ENCODE results near the gene ATP2A2.

GRCh38 chr12:110280779-110281548, at the start of gene ATP2A2:
- TF ChIP-seq, protein P1, sequence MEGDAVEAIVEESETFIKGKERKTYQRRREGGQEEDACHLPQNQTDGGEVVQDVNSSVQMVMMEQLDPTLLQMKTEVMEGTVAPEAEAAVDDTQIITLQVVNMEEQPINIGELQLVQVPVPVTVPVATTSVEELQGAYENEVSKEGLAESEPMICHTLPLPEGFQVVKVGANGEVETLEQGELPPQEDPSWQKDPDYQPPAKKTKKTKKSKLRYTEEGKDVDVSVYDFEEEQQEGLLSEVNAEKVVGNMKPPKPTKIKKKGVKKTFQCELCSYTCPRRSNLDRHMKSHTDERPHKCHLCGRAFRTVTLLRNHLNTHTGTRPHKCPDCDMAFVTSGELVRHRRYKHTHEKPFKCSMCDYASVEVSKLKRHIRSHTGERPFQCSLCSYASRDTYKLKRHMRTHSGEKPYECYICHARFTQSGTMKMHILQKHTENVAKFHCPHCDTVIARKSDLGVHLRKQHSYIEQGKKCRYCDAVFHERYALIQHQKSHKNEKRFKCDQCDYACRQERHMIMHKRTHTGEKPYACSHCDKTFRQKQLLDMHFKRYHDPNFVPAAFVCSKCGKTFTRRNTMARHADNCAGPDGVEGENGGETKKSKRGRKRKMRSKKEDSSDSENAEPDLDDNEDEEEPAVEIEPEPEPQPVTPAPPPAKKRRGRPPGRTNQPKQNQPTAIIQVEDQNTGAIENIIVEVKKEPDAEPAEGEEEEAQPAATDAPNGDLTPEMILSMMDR (conservative IDR thresholded peaks at IDR 0.05; ENCODE audit: low read depth in 2 of 2) = no peak
- peak; percentile 78 for TF ChIP-seq POLR2AphosphoS5 (IDR thresholded peaks at IDR 0.05; ENCODE audit: low read depth)
- TF ChIP-seq, protein P2, sequence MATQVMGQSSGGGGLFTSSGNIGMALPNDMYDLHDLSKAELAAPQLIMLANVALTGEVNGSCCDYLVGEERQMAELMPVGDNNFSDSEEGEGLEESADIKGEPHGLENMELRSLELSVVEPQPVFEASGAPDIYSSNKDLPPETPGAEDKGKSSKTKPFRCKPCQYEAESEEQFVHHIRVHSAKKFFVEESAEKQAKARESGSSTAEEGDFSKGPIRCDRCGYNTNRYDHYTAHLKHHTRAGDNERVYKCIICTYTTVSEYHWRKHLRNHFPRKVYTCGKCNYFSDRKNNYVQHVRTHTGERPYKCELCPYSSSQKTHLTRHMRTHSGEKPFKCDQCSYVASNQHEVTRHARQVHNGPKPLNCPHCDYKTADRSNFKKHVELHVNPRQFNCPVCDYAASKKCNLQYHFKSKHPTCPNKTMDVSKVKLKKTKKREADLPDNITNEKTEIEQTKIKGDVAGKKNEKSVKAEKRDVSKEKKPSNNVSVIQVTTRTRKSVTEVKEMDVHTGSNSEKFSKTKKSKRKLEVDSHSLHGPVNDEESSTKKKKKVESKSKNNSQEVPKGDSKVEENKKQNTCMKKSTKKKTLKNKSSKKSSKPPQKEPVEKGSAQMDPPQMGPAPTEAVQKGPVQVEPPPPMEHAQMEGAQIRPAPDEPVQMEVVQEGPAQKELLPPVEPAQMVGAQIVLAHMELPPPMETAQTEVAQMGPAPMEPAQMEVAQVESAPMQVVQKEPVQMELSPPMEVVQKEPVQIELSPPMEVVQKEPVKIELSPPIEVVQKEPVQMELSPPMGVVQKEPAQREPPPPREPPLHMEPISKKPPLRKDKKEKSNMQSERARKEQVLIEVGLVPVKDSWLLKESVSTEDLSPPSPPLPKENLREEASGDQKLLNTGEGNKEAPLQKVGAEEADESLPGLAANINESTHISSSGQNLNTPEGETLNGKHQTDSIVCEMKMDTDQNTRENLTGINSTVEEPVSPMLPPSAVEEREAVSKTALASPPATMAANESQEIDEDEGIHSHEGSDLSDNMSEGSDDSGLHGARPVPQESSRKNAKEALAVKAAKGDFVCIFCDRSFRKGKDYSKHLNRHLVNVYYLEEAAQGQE (IDR thresholded peaks at IDR 0.05; ENCODE audit: unreplicated experiment) = no peak
- TF ChIP-seq EZH2phosphoT487 (IDR thresholded peaks at IDR 0.05; ENCODE audit: unreplicated experiment) = no peak
- TF ChIP-seq EZH2 (IDR thresholded peaks at IDR 0.05; ENCODE audit: low read depth, unreplicated experiment) = no peak
- TF ChIP-seq, protein P3, sequence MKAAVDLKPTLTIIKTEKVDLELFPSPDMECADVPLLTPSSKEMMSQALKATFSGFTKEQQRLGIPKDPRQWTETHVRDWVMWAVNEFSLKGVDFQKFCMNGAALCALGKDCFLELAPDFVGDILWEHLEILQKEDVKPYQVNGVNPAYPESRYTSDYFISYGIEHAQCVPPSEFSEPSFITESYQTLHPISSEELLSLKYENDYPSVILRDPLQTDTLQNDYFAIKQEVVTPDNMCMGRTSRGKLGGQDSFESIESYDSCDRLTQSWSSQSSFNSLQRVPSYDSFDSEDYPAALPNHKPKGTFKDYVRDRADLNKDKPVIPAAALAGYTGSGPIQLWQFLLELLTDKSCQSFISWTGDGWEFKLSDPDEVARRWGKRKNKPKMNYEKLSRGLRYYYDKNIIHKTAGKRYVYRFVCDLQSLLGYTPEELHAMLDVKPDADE (IDR thresholded peaks at IDR 0.05) = no peak
- no peak for TF ChIP-seq ZNF331 (CRISPR knock-in tag; IDR thresholded peaks at IDR 0.05; ENCODE audit: low read depth)
